COLO829 (cell line): ENCODE data around the gene ZSCAN21.

Experiments used
- DNase-seq: peaks from one replicate; pipeline ENCODE4 v3.0.0; 2012; ENCODE audit warnings: low spot score

ZSCAN21 gene

GRCh38 chr7:100027197-100027596 is 22.4 kb upstream of the ZSCAN21 start:
- DNase-seq: no peak

- DNase-seq: no peak
These were observed 20.0 kb upstream of the ZSCAN21 start for GRCh38 chr7:100029596-100029995.

DNA sequence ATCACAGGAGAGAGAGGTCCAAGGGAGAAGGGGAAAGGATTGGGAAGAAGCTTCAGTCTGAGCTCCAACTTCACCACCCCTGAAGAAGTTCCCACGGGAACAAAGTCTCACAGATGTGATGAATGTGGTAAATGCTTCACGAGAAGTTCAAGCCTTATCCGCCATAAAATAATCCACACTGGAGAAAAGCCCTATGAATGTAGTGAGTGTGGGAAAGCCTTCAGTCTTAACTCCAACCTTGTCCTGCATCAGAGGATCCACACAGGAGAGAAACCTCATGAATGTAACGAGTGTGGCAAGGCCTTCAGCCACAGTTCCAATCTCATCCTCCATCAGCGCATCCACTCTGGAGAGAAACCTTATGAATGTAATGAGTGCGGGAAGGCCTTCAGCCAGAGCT is 16.0 kb upstream of the ZSCAN21 start:
- DNase-seq: no peak

DNA sequence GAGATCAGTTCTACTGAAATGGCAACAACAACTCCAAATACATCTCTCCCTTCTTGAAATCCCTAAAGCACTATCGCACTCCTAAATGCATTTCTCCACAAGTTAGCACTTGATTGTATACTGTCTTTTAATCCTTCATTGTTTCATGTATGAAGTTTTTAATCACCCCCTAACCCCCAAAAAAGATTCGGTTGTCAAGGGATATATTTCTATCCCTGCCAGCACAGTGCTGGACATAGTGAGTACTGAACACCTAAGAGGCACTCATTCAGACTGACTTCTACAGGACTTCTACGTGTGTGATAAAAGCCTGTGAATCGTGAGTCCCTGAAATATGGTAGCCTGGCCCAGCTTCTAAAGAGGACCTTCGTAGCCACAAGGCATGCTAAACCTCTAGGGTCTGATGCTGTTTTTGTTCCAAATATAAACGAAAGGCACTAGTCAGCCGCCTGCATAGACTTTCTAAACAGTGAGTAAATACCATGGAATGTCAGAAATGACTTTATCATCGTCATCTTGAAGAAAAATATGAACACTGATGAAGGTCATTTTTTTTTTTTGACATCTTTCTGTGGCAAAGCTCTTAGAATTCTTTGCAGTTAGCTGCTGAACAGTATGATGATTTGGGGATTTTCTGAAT is 14.6 kb upstream of the ZSCAN21 start:
- DNase-seq: peak; percentile 32

DNA sequence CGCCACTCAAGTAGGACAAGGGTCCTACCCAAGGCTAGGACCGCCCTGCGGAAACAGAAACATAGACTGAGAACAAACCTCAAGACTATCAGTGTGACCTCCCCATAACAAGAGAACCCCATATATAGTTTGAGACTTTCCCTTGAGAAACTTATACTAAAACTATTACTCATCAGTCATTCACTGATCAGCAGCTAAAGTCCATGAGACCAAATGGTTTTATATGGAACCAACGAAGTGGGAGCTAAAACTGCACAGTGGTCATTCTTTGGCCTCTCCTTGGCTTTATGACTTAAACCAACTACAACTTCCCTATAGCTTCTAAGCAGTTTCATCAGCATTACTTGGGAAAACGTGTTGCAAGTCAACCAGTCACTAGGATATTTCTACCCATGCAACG is 13.7 kb upstream of the ZSCAN21 start:
- no peak for DNase-seq

DNA sequence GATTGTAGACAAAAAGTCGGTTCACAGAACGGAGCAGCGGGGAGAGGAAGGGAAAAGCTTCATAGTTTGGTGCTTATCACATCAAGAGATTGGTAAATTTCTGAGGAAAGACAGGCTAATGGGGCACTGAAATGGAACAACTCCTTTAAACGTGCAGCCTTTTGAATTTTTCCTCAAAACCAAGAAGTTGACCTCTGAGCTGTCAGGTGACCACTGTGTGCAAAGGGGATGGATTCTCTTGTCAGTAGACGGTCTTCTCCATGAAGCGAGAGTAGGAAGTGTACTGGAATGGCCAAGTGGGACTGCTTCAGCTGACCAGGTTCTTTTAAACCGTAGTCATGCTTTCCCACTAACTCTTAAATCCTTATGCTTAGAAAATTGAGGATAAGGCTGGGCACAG is 11.2 kb upstream of the ZSCAN21 start:
- DNase-seq: no peak

DNA sequence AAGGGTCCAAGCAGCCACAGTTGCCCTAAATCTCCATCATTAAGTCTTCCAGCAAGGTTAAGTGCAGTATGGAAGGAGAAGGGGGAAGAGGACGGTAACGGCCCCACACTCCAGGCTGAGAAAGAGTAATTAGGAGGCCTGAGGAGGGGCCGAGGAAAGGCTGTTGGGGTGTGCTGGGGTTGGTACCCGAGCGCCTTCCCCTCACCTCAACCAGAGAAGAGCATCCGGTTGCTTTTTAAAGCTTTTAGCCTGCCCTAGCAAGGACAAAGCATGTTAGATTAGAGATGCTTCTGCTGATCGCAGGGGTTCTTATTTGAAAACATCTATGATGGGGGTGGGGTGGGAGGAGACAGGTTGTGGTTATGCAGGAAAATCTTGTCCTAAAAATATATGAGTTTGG is 9.0 kb upstream of the ZSCAN21 start:
- DNase-seq: no peak

GRCh38 chr7:100044718-100045117 is 4.9 kb upstream of the ZSCAN21 start:
- DNase-seq: no peak

- no peak for DNase-seq
These were observed 894 bp upstream of the ZSCAN21 start for GRCh38 chr7:100048680-100049079.

GRCh38 chr7:100051611-100052010 is 2.0 kb downstream of the ZSCAN21 start:
- peak; percentile 97 for DNase-seq

DNA sequence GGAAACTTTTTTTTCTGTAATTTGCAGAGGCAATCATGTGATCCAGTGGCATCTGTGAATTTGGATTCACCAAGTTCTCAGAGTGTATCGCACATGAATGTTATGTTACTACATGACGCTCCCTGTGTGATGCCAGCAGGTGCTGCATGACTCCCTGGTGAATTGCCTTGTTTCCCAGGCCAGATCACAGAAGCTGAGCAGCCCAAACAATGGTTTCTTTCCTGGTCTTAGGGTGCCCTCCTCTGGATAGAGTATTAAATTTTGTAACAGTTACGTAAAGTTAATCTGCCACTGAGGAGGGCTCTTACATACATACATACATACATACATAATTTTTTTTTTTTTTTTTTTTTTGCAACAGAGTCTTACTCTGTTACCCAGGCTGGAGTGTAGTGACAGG is 3.6 kb downstream of the ZSCAN21 start:
- DNase-seq: peak; percentile 73

- no peak for DNase-seq
These were observed 7.4 kb downstream of the ZSCAN21 start for GRCh38 chr7:100057006-100057405.

DNA sequence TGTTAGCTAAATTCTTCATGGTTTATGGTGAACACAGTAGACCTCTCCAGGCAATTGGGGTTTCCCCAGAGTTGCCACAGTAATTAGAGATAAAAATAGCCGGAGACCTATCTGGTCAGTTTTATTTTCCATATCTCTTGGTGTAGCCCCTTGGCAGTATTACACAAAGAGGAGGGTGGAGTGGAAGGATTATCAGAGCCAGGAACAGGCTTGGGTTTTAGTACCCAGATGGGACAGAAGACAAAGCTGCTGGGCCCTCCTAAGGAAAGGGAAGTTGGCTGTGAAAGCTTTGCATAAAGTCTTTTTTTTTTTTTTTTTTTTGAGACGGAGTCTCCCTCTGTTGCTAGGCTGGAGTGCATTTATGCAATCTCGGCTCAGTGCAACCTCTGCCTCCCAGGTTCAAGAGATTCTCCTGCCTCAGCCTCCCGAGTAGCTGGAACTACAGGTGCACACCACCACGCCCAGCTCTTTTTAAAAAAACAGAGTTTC is 9.7 kb downstream of the ZSCAN21 start:
- DNase-seq: no peak

GRCh38 chr7:100061518-100062193 is 12.1 kb downstream of the ZSCAN21 start:
- DNase-seq: no peak

- DNase-seq: no peak
These were observed 13.8 kb downstream of the ZSCAN21 start for GRCh38 chr7:100063376-100063775.

GRCh38 chr7:100064162-100064561 is 14.6 kb downstream of the ZSCAN21 start:
- DNase-seq: no peak

GRCh38 chr7:100065452-100066186 is 16.0 kb downstream of the ZSCAN21 start:
- no peak for DNase-seq

DNA sequence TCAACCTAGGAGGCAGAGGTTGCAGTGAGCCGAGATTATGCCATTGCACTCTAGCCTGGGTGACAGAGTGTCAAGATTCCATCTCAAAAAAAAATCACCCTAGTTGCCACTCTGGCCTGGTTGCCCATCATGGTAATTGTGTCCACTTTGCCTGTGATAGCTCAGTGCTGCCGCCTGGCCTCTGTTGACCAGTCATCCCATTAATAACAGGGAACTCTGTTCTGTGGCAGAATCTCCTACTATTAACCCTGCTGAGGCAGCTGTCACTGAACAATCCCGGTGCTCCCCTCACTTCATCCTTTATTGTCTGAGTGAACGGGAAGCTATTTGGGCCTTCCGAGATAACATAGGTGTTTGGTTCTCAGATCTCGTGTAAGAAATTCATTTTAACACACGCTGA is 17.4 kb downstream of the ZSCAN21 start:
- no peak for DNase-seq

- DNase-seq: no peak
These were observed 20.4 kb downstream of the ZSCAN21 start for GRCh38 chr7:100069991-100070390.

- DNase-seq: no peak
These were observed 21.6 kb downstream of the ZSCAN21 start for GRCh38 chr7:100071018-100071723.

- no peak for DNase-seq
These were observed 22.9 kb downstream of the ZSCAN21 start for GRCh38 chr7:100072462-100072861.

GRCh38 chr7:100074841-100075240 is 25.3 kb downstream of the ZSCAN21 start:
- DNase-seq: no peak

- no peak for DNase-seq
These were observed 25.8 kb downstream of the ZSCAN21 start for GRCh38 chr7:100075418-100075817.
